H1 (cell line): ENCODE data around the gene ST6GALNAC3. TPM values are rescaled to one million over a fixed set of nuclear protein-coding genes. Genes with fewer than 3 reads are reported as not detected.
A peak's percentile ranks its signal among the peaks of the same experiment; 100 is the strongest.

Experiments used
- BACH1 ChIP-seq: IDR thresholded peaks from 2 replicates; pipeline ENCODE4 v1.6.1; 2012; ENCODE audit warnings: low read length, improper control_type of control experiment
- CEBPB ChIP-seq: IDR thresholded peaks from 2 replicates; pipeline ENCODE4 v1.6.1; 2012; ENCODE audit warnings: low read depth, low read length
- CHD7 ChIP-seq: fragments of 300-600 bp; sonication (generic); IDR thresholded peaks from 2 replicates; pipeline ENCODE4 v1.7.1; 2012; ENCODE audit warnings: low read length, moderate library complexity, mild to moderate bottlenecking, inconsistent platforms; ENCODE audit not compliant: insufficient replicate concordance
- MAX ChIP-seq: IDR thresholded peaks from 2 replicates; pipeline ENCODE4 v1.6.1; 2012; ENCODE audit warnings: inconsistent platforms
- SIN3A ChIP-seq, 2 experiments: IDR thresholded peaks in 1 of 2; conservative IDR thresholded peaks in 1 of 2; 2 replicates each; pipeline ENCODE4 v1.6.1; 2011 to 2012; ENCODE audit warnings: low read length in 2 of 2, improper control_type of control experiment in 1 of 2, low read depth in 1 of 2, mild to moderate bottlenecking in 1 of 2
- SIX5 ChIP-seq: IDR thresholded peaks from 2 replicates; pipeline ENCODE4 v1.6.1; 2011; ENCODE audit warnings: mild to moderate bottlenecking, low read depth, low read length
- SP2 ChIP-seq: IDR thresholded peaks from 2 replicates; pipeline ENCODE4 v1.6.1; 2012; ENCODE audit warnings: mild to moderate bottlenecking, low read length, inconsistent platforms
- SUZ12 ChIP-seq: fragments of 200-600 bp; sonication (generic); IDR thresholded peaks from 2 replicates; pipeline ENCODE4 v1.6.1; 2012; ENCODE audit warnings: mild to moderate bottlenecking, inconsistent platforms, low read length, moderate library complexity, mixed read lengths
- TAF7 ChIP-seq: optimal IDR thresholded peaks from 2 replicates; pipeline ENCODE3; 2011; ENCODE audit warnings: low read depth, mild to moderate bottlenecking, inconsistent platforms, low read length, moderate library complexity, borderline replicate concordance
- TBP ChIP-seq: IDR thresholded peaks from 2 replicates; pipeline ENCODE4 v1.6.1; 2011; ENCODE audit warnings: low read depth, low read length, improper control_type of control experiment
- YY1 ChIP-seq: IDR thresholded peaks from 2 replicates; pipeline ENCODE4 v1.6.1; 2011; ENCODE audit warnings: low read depth, mild to moderate bottlenecking, low read length
- polyA plus RNA-seq, 7 experiments: library from polyadenylated mRNA; depleted of rRNA in 3 of 7; stranded (reverse) in 5 of 7; unstranded in 2 of 7; fragments of >200 nt in 5 of 7; fragments of 200-250 nt in 2 of 7; gene quantifications; 1 replicate in 5 of 7; 2 replicates in 1 of 7; 4 replicates in 1 of 7; pipeline versions ENCODE4 v1.2.1 to v1.2.3, GENCODE V29; 2011 to 2013; ENCODE audit warnings: missing spikeins in 2 of 7, mixed read lengths in 2 of 7
- total RNA-seq: library from RNA; stranded (reverse); fragmentation: NEBNext Ultra II Directional; extraction: Animal tissue kit (Norgen Biotek cat#: 25700); gene quantifications from 2 replicates; pipeline ENCODE4 v1.2.1, GENCODE V29; 2021

The ST6GALNAC3 gene
- total and polyA plus RNA-seq, 2 of the 8 experiments (the other 6 are each of a cell fraction or from before 2014, with no cell fraction given), result 4.9 to 19.0 TPM

GRCh38 chr1:76583235-76583868, 508.8 kb downstream of the ST6GALNAC3 start (continued):
- TF ChIP-seq TAF7 (no peak), MAX (no peak), SIX5 (no peak), TBP (no peak), SP2 (no peak), SIN3A (conservative IDR thresholded peaks at IDR 0.05 in 1 of 2, IDR thresholded peaks at IDR 0.05 in 1 of 2; ENCODE audit: low read depth in 1 of 2, low read length in 2 of 2) (no peak), CEBPB (peak; percentile 77), CHD7 (peak; percentile 22), BACH1 (no peak), SUZ12 (no peak), YY1 (peak; percentile 84)
